GM23338 (cell line): ENCODE measurements around the gene WASL. TPM values are rescaled to one million over a fixed set of nuclear protein-coding genes. Genes with fewer than 3 reads are reported as not detected.

Experiments used
- ATAC-seq: fragments of 200-7000 bp; cut with Tn5 transposase; 3 replicates; pipeline ENCODE4 v1.9.1; 2020
- DNase-seq: peaks from one replicate; pipeline ENCODE4 v3.0.0-alpha.2; 2015; ENCODE audit warnings: low spot score
- H2AFZ ChIP-seq: fragments of 200-600 bp; sonication (generic); 2 replicates; pipeline ENCODE4 v1.8.0; 2016; ENCODE audit warnings: antibody characterized with exemption, mild to moderate bottlenecking, moderate library complexity
- H3F3A ChIP-seq: fragments of 200-600 bp; sonication (generic); replicated peaks from 2 replicates; pipeline ENCODE4 v1.8.0; 2017; ENCODE audit warnings: antibody characterized with exemption, mixed run types, low read depth
- H3K27ac ChIP-seq: fragments of 200-600 bp; sonication (generic); 2 replicates; pipeline ENCODE4 v1.6.1; 2016; ENCODE audit warnings: low read depth
- H3K27me3 ChIP-seq: fragments of 200-600 bp; sonication (generic); 2 replicates; pipeline ENCODE4 v1.8.0; 2016; ENCODE audit warnings: mild to moderate bottlenecking, mixed run types, moderate library complexity; ENCODE audit not compliant: insufficient read depth
- H3K36me3 ChIP-seq: fragments of 200-600 bp; sonication (generic); 2 replicates; pipeline ENCODE4 v1.8.0; 2016; ENCODE audit warnings: mild to moderate bottlenecking; ENCODE audit not compliant: insufficient read depth
- H3K4me1 ChIP-seq: fragments of 200-600 bp; sonication (generic); 2 replicates; pipeline ENCODE4 v1.8.0; 2016; ENCODE audit warnings: mild to moderate bottlenecking, moderate library complexity; ENCODE audit not compliant: insufficient read depth
- H3K4me2 ChIP-seq: fragments of 200-600 bp; sonication (generic); 2 replicates; pipeline ENCODE4 v1.7.1; 2017; ENCODE audit warnings: mixed run types
- H3K4me3 ChIP-seq: fragments of 200-600 bp; sonication (generic); 2 replicates; pipeline ENCODE4 v1.6.1; 2016; ENCODE audit warnings: mixed run types
- H3K79me2 ChIP-seq: fragments of 200-600 bp; sonication (generic); replicated peaks from 2 replicates; pipeline ENCODE4 v1.8.0; 2017; ENCODE audit warnings: mild to moderate bottlenecking; ENCODE audit not compliant: insufficient read depth
- H3K9me2 ChIP-seq: fragments of 200-600 bp; sonication (generic); 2 replicates; pipeline ENCODE4 v1.8.0; 2017; ENCODE audit not compliant: insufficient read depth
- H4K20me1 ChIP-seq: fragments of 200-600 bp; sonication (generic); replicated peaks from 2 replicates; pipeline ENCODE4 v1.8.0; 2017; ENCODE audit warnings: mild to moderate bottlenecking; ENCODE audit not compliant: insufficient read depth
- H3K27ac Mint-ChIP-seq: 2 replicates; pipeline ENCODE4 v1.8.0; 2020; ENCODE audit warnings: inconsistent platforms, mild to moderate bottlenecking, moderate library complexity, mixed read lengths
- H3K27me3 Mint-ChIP-seq: 3 replicates; pipeline ENCODE4 v1.8.0; 2022; ENCODE audit warnings: low read depth, mild to moderate bottlenecking, moderate library complexity, mixed read lengths, inconsistent platforms; ENCODE audit not compliant: insufficient read depth, poor library complexity
- H3K36me3 Mint-ChIP-seq: 3 replicates; pipeline ENCODE4 v1.8.0; 2021; ENCODE audit warnings: low read depth, mild to moderate bottlenecking, inconsistent platforms, moderate library complexity, mixed read lengths
- H3K4me1 Mint-ChIP-seq: 3 replicates; pipeline ENCODE4 v1.8.0; 2020; ENCODE audit warnings: mild to moderate bottlenecking, inconsistent platforms, mixed read lengths
- H3K4me3 Mint-ChIP-seq: 3 replicates; pipeline ENCODE4 v1.8.0; 2021; ENCODE audit warnings: moderate library complexity, mild to moderate bottlenecking, inconsistent platforms, mixed read lengths
- H3K9me3 Mint-ChIP-seq: 3 replicates; pipeline ENCODE4 v1.8.0; 2020; ENCODE audit warnings: moderate library complexity, mild to moderate bottlenecking, inconsistent platforms, mixed read lengths
- CREB1 ChIP-seq: fragments of 250-450 bp; sonication (Bioruptor Pico); IDR thresholded peaks from 2 replicates; pipeline ENCODE4 v1.5.0; 2020; ENCODE audit warnings: low read depth, mild to moderate bottlenecking, moderate library complexity
- EZH2 ChIP-seq: fragments of 200-600 bp; sonication (generic); IDR thresholded peaks from one replicate; pipeline ENCODE4 v1.8.0; 2017; ENCODE audit warnings: antibody characterized with exemption, mild to moderate bottlenecking, low read depth; ENCODE audit not compliant: unreplicated experiment
- EZH2phosphoT487 ChIP-seq: fragments of 200-600 bp; sonication (generic); IDR thresholded peaks from one replicate; pipeline ENCODE4 v1.8.1; 2018; ENCODE audit warnings: antibody characterized with exemption; ENCODE audit not compliant: unreplicated experiment
- JUNB ChIP-seq: IDR thresholded peaks from one replicate; pipeline ENCODE4 v1.6.1; 2016; ENCODE audit warnings: antibody characterized with exemption; ENCODE audit not compliant: unreplicated experiment
- NANOG ChIP-seq: IDR thresholded peaks from 2 replicates; pipeline ENCODE4 v1.6.1; 2016; ENCODE audit warnings: antibody characterized with exemption, borderline replicate concordance
- POLR2AphosphoS5 ChIP-seq: IDR thresholded peaks from 2 replicates; pipeline ENCODE4 v1.6.1; 2016; ENCODE audit warnings: antibody characterized with exemption, low read depth
- STAT1 ChIP-seq: IDR thresholded peaks from one replicate; pipeline ENCODE4 v1.6.1; 2016; ENCODE audit warnings: antibody characterized with exemption; ENCODE audit not compliant: unreplicated experiment
- ZNF114 ChIP-seq: fragments of 250-450 bp; sonication (Bioruptor Pico); IDR thresholded peaks from 2 replicates; pipeline ENCODE4 v1.5.0; 2020; ENCODE audit warnings: mild to moderate bottlenecking, moderate library complexity
- ZNF331 ChIP-seq: fragments of 250-450 bp; sonication (Bioruptor Pico); IDR thresholded peaks from 2 replicates; pipeline ENCODE4 v1.5.0; 2020; ENCODE audit warnings: low read depth, mild to moderate bottlenecking, moderate library complexity
- polyA plus RNA-seq: library from polyadenylated mRNA; unstranded; fragments of >200 nt; fragmentation: Nextera tagmentation; extraction: Ambion mirVana; gene quantifications from 2 replicates; pipeline ENCODE4 v1.2.1, GENCODE V29; 2016
- total RNA-seq: library from RNA; depleted of rRNA; stranded (reverse); fragments of >200 nt; shearing (Covaris generic); gene quantifications from 2 replicates; pipeline ENCODE4 v1.2.3, GENCODE V29; 2014
- TF ChIP-seq, protein P1 (sequence below): fragments of 250-450 bp; sonication (Bioruptor Pico); IDR thresholded peaks from 2 replicates; pipeline ENCODE4 v1.5.0; 2020; ENCODE audit warnings: mild to moderate bottlenecking, moderate library complexity
- TF ChIP-seq, protein P2 (sequence below): IDR thresholded peaks from 2 replicates; pipeline ENCODE4 v1.6.1; 2016; ENCODE audit warnings: antibody characterized with exemption
- TF ChIP-seq, protein P3 (sequence below): IDR thresholded peaks from one replicate; pipeline ENCODE4 v1.6.1; 2018; ENCODE audit warnings: antibody characterized with exemption; ENCODE audit not compliant: unreplicated experiment
- TF ChIP-seq, protein P4 (sequence below), 2 experiments: fragments of 200-600 bp in 1 of 2; sonication (generic) in 1 of 2; conservative IDR thresholded peaks; 2 replicates each; pipeline versions ENCODE4 v1.5.1 to v1.6.1; 2016 to 2017; ENCODE audit warnings: antibody characterized with exemption in 2 of 2, low read depth in 2 of 2, mild to moderate bottlenecking in 2 of 2, moderate library complexity in 1 of 2

Gene WASL
- total and polyA plus RNA-seq, 2 experiments from 2014 or later, result 36.4 to 45.3 TPM

DNA sequence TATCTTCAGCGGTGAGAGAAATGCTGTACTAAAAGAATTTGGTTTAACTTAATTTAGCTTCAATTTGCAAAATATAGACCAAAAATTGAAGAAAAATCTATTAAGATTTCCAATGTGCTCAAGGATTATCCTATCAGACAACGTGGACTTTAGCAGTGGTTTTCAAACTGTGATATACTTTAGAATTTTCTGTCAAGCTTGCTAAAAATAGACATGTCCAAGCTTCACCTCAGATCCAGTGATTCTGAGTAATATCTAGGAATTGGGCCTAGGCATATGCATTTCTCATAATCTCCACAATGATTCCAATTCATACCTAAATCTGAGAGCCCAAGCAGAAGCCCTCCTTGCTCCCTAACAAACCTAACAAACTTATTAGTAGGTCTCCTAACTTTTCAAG lies 3.4 kb downstream of the WASL start:
- peaks cover 3% of the 10 kb centered on the region; the same call in 1 of the 3 replicates for H3K36me3 Mint-ChIP-seq
- no peak for DNase-seq
- no peaks in the 10 kb centered on the region for H3K9me3 Mint-ChIP-seq
- Histone ChIP-seq H3K27me3 (no peaks in the 10 kb centered on the region), H4K20me1 (peaks cover 31% of the 10 kb centered on the region), H3K4me3 (peak overlapping the region; percentile 82), H3K36me3 (no peaks in the 10 kb centered on the region), H3K4me1 (peaks cover 54% of the 10 kb centered on the region), H3K27ac (no peak overlapping the region), H2AFZ (no peak overlapping the region), H3K4me2 (peak overlapping the region; percentile 87), H3K9me2 (no peaks in the 10 kb centered on the region), H3K79me2 (peaks cover 89% of the 10 kb centered on the region), H3F3A (peaks cover 7% of the 10 kb centered on the region)
- TF ChIP-seq, protein P1, sequence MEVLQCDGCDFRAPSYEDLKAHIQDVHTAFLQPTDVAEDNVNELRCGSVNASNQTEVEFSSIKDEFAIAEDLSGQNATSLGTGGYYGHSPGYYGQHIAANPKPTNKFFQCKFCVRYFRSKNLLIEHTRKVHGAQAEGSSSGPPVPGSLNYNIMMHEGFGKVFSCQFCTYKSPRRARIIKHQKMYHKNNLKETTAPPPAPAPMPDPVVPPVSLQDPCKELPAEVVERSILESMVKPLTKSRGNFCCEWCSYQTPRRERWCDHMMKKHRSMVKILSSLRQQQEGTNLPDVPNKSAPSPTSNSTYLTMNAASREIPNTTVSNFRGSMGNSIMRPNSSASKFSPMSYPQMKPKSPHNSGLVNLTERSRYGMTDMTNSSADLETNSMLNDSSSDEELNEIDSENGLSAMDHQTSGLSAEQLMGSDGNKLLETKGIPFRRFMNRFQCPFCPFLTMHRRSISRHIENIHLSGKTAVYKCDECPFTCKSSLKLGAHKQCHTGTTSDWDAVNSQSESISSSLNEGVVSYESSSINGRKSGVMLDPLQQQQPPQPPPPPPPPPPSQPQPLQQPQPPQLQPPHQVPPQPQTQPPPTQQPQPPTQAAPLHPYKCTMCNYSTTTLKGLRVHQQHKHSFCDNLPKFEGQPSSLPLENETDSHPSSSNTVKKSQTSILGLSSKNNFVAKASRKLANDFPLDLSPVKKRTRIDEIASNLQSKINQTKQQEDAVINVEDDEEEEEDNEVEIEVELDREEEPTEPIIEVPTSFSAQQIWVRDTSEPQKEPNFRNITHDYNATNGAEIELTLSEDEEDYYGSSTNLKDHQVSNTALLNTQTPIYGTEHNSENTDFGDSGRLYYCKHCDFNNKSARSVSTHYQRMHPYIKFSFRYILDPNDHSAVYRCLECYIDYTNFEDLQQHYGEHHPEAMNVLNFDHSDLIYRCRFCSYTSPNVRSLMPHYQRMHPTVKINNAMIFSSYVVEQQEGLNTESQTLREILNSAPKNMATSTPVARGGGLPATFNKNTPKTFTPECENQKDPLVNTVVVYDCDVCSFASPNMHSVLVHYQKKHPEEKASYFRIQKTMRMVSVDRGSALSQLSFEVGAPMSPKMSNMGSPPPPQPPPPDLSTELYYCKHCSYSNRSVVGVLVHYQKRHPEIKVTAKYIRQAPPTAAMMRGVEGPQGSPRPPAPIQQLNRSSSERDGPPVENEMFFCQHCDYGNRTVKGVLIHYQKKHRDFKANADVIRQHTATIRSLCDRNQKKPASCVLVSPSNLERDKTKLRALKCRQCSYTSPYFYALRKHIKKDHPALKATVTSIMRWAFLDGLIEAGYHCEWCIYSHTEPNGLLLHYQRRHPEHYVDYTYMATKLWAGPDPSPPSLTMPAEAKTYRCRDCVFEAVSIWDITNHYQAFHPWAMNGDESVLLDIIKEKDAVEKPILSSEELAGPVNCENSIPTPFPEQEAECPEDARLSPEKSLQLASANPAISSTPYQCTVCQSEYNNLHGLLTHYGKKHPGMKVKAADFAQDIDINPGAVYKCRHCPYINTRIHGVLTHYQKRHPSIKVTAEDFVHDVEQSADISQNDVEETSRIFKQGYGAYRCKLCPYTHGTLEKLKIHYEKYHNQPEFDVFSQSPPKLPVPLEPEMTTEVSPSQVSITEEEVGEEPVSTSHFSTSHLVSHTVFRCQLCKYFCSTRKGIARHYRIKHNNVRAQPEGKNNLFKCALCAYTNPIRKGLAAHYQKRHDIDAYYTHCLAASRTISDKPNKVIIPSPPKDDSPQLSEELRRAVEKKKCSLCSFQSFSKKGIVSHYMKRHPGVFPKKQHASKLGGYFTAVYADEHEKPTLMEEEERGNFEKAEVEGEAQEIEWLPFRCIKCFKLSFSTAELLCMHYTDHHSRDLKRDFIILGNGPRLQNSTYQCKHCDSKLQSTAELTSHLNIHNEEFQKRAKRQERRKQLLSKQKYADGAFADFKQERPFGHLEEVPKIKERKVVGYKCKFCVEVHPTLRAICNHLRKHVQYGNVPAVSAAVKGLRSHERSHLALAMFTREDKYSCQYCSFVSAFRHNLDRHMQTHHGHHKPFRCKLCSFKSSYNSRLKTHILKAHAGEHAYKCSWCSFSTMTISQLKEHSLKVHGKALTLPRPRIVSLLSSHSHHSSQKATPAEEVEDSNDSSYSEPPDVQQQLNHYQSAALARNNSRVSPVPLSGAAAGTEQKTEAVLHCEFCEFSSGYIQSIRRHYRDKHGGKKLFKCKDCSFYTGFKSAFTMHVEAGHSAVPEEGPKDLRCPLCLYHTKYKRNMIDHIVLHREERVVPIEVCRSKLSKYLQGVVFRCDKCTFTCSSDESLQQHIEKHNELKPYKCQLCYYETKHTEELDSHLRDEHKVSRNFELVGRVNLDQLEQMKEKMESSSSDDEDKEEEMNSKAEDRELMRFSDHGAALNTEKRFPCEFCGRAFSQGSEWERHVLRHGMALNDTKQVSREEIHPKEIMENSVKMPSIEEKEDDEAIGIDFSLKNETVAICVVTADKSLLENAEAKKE, result no peak
- no peak for TF ChIP-seq JUNB
- TF ChIP-seq, protein P2, sequence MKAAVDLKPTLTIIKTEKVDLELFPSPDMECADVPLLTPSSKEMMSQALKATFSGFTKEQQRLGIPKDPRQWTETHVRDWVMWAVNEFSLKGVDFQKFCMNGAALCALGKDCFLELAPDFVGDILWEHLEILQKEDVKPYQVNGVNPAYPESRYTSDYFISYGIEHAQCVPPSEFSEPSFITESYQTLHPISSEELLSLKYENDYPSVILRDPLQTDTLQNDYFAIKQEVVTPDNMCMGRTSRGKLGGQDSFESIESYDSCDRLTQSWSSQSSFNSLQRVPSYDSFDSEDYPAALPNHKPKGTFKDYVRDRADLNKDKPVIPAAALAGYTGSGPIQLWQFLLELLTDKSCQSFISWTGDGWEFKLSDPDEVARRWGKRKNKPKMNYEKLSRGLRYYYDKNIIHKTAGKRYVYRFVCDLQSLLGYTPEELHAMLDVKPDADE, result no peak
- TF ChIP-seq STAT1, result no peak
- no peak for TF ChIP-seq ZNF331
- no peak for TF ChIP-seq ZNF114 (CRISPR knock-in tag)
- TF ChIP-seq CREB1 (CRISPR knock-in tag), result no peak
- no peak for TF ChIP-seq EZH2
- no peak for TF ChIP-seq EZH2phosphoT487
- no peak for TF ChIP-seq NANOG
- TF ChIP-seq, protein P3, sequence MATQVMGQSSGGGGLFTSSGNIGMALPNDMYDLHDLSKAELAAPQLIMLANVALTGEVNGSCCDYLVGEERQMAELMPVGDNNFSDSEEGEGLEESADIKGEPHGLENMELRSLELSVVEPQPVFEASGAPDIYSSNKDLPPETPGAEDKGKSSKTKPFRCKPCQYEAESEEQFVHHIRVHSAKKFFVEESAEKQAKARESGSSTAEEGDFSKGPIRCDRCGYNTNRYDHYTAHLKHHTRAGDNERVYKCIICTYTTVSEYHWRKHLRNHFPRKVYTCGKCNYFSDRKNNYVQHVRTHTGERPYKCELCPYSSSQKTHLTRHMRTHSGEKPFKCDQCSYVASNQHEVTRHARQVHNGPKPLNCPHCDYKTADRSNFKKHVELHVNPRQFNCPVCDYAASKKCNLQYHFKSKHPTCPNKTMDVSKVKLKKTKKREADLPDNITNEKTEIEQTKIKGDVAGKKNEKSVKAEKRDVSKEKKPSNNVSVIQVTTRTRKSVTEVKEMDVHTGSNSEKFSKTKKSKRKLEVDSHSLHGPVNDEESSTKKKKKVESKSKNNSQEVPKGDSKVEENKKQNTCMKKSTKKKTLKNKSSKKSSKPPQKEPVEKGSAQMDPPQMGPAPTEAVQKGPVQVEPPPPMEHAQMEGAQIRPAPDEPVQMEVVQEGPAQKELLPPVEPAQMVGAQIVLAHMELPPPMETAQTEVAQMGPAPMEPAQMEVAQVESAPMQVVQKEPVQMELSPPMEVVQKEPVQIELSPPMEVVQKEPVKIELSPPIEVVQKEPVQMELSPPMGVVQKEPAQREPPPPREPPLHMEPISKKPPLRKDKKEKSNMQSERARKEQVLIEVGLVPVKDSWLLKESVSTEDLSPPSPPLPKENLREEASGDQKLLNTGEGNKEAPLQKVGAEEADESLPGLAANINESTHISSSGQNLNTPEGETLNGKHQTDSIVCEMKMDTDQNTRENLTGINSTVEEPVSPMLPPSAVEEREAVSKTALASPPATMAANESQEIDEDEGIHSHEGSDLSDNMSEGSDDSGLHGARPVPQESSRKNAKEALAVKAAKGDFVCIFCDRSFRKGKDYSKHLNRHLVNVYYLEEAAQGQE, result no peak
- TF ChIP-seq, protein P4, sequence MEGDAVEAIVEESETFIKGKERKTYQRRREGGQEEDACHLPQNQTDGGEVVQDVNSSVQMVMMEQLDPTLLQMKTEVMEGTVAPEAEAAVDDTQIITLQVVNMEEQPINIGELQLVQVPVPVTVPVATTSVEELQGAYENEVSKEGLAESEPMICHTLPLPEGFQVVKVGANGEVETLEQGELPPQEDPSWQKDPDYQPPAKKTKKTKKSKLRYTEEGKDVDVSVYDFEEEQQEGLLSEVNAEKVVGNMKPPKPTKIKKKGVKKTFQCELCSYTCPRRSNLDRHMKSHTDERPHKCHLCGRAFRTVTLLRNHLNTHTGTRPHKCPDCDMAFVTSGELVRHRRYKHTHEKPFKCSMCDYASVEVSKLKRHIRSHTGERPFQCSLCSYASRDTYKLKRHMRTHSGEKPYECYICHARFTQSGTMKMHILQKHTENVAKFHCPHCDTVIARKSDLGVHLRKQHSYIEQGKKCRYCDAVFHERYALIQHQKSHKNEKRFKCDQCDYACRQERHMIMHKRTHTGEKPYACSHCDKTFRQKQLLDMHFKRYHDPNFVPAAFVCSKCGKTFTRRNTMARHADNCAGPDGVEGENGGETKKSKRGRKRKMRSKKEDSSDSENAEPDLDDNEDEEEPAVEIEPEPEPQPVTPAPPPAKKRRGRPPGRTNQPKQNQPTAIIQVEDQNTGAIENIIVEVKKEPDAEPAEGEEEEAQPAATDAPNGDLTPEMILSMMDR (conservative IDR thresholded peaks at IDR 0.05; ENCODE audit: low read depth in 2 of 2), result no peak
- TF ChIP-seq POLR2AphosphoS5, result no peak
- no peak for ATAC-seq
- H3K27me3 Mint-ChIP-seq, result peaks cover 2% of the 10 kb centered on the region
- peak overlapping the region; percentile 20; the same call in 1 of the 2 replicates for H3K27ac Mint-ChIP-seq
- peak overlapping the region; percentile 95 for H3K4me3 Mint-ChIP-seq
- peaks cover 47% of the 10 kb centered on the region for H3K4me1 Mint-ChIP-seq
